Caco-2 (cell line): ENCODE data around the gene PPP1R8. TPM values are rescaled to one million over a fixed set of nuclear protein-coding genes. Genes with fewer than 3 reads are reported as not detected.

Experiments used
- BruUV-seq: library from RNA; stranded (reverse); fragments of 400-500 nt; replicated peaks from 2 replicates; lab custom pipeline; 2021; lab: Mats Ljungman, UMichigan
- CTCF ChIA-PET: fragments of 300-600 bp; sonication (Branson Sonifier 250); formaldehyde crosslinking; loops from one replicate; lab custom pipeline; 2022; ENCODE audit warnings: antibody characterized with exemption; lab: Charles Lee
- POLR2A ChIA-PET: fragments of 300-600 bp; sonication (Branson Sonifier 250); formaldehyde crosslinking; loops from one replicate; lab custom pipeline; 2022; ENCODE audit warnings: antibody characterized with exemption; lab: Charles Lee
- DNase-seq, 2 experiments: peaks; one replicate each; pipeline versions ENCODE4 v3.0.0 to v3.0.0-alpha.2; 2020 to 2022
- H3K27me3 ChIP-seq: replicated peaks from 2 replicates; pipeline ENCODE4 v1.6.0; 2011; ENCODE audit warnings: low read length; ENCODE audit not compliant: control insufficient read depth, insufficient read depth
- H3K36me3 ChIP-seq: 2 replicates; pipeline ENCODE4 v1.5.1; 2011; ENCODE audit warnings: low read length; ENCODE audit not compliant: control insufficient read depth, insufficient read depth
- H3K4me1 ChIP-seq: fragments of 250-450 bp; sonication (Bioruptor Pico); 2 replicates; pipeline ENCODE4 v1.5.1; 2020; ENCODE audit warnings: mild to moderate bottlenecking
- H3K4me3 ChIP-seq: 2 replicates; pipeline ENCODE4 v1.5.1; 2011; ENCODE audit warnings: low read depth, mild to moderate bottlenecking, control low read depth, low read length
- H3K9me3 ChIP-seq: fragments of 250-450 bp; sonication (Bioruptor Pico); 2 replicates; pipeline ENCODE4 v1.5.1; 2020; ENCODE audit warnings: mild to moderate bottlenecking, moderate library complexity
- H3K27ac Mint-ChIP-seq: one replicate; pipeline ENCODE4 v1.8.0; 2022; ENCODE audit warnings: mixed read lengths; ENCODE audit not compliant: unreplicated experiment
- H3K27me3 Mint-ChIP-seq: one replicate; pipeline ENCODE4 v1.8.0; 2022; ENCODE audit warnings: mixed read lengths; ENCODE audit not compliant: insufficient read depth, unreplicated experiment
- H3K36me3 Mint-ChIP-seq: one replicate; pipeline ENCODE4 v1.8.0; 2022; ENCODE audit warnings: mild to moderate bottlenecking, mixed read lengths; ENCODE audit not compliant: insufficient read depth, unreplicated experiment
- H3K4me1 Mint-ChIP-seq: one replicate; pipeline ENCODE4 v1.8.0; 2022; ENCODE audit warnings: low read depth, mixed read lengths; ENCODE audit not compliant: unreplicated experiment
- H3K4me3 Mint-ChIP-seq: one replicate; pipeline ENCODE4 v1.8.0; 2022; ENCODE audit warnings: mild to moderate bottlenecking, moderate library complexity, mixed read lengths; ENCODE audit not compliant: unreplicated experiment
- H3K9me3 Mint-ChIP-seq: one replicate; pipeline ENCODE4 v1.8.0; 2022; ENCODE audit warnings: mixed read lengths; ENCODE audit not compliant: unreplicated experiment
- intact Hi-C: fragments of 100-400 bp; cut with micrococcal nuclease; formaldehyde crosslinking; loops from one replicate; pipeline ENCODE4 v1.10.0; 2022; ENCODE audit not compliant: unreplicated experiment
- total RNA-seq: library from RNA; stranded (reverse); gene quantifications from 2 replicates; pipeline ENCODE4 v1.2.3, GENCODE V29; 2022
- TF ChIP-seq, protein P1 (sequence below), 2 experiments: fragments of 200-600 bp in 1 of 2; IDR thresholded peaks; 1 replicate in 1 of 2; 2 replicates in 1 of 2; pipeline versions ENCODE4 v1.5.1 to v1.8.0; 2011 to 2022; ENCODE audit warnings: antibody characterized with exemption in 1 of 2, control low read depth in 1 of 2, inconsistent platforms in 1 of 2, low read depth in 1 of 2, low read length in 1 of 2, mild to moderate bottlenecking in 1 of 2, moderate library complexity in 1 of 2; ENCODE audit not compliant: insufficient read depth in 1 of 2, severe bottlenecking in 1 of 2, unreplicated experiment in 1 of 2

Gene PPP1R8
- total RNA-seq, 1 experiment from 2014 or later = 37.2 TPM

DNA sequence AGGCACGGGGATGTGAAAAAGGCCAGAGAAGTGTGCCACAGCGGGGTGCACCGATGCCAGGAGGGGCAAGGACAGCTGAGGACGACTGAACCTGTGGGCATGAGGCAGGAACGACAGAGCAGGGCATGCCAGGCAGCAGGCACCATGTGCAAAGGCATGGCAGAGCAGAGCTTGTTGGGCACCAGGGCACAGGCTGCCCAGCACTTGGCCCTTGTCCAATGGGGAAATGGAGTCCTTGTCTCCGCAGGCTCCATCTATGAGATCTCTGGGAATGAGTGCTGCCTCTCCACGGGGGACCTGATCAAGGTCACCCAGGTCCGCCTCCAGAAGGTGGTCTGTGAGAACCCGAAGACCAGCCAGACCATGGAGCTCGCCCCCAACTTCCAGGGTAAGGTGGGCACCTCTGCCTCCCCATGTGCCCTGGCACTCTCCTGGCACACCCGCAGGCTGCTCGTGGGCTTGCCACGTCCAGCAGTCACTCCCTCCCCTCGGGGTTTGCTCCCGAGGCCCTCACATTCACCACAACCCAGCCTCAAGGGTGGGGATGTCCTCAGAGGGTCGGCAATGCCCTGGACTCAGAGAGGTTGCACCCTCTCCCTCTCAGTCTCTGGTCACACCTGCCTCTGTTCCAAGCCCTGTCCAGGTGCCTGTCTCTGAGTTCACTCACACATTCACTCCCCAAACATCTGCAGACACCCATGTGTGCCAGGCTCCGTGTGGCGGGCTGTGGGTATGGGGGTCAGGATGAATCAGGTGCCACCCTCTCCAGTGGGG is 45.9 kb downstream of the PPP1R8 start:
- no peaks in the 10 kb centered on the region for H3K27me3 ChIP-seq
- CTCF ChIA-PET = no interaction called here
- Mint-ChIP-seq H3K27me3 (no peaks in the 10 kb centered on the region), H3K9me3 (no peaks in the 10 kb centered on the region), H3K27ac (no peak overlapping the region), H3K4me3 (no peak overlapping the region), H3K36me3 (peaks cover 5% of the 10 kb centered on the region), H3K4me1 (peaks cover 6% of the 10 kb centered on the region)
- TF ChIP-seq, protein P1, sequence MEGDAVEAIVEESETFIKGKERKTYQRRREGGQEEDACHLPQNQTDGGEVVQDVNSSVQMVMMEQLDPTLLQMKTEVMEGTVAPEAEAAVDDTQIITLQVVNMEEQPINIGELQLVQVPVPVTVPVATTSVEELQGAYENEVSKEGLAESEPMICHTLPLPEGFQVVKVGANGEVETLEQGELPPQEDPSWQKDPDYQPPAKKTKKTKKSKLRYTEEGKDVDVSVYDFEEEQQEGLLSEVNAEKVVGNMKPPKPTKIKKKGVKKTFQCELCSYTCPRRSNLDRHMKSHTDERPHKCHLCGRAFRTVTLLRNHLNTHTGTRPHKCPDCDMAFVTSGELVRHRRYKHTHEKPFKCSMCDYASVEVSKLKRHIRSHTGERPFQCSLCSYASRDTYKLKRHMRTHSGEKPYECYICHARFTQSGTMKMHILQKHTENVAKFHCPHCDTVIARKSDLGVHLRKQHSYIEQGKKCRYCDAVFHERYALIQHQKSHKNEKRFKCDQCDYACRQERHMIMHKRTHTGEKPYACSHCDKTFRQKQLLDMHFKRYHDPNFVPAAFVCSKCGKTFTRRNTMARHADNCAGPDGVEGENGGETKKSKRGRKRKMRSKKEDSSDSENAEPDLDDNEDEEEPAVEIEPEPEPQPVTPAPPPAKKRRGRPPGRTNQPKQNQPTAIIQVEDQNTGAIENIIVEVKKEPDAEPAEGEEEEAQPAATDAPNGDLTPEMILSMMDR (IDR thresholded peaks at IDR 0.05; ENCODE audit: insufficient read depth in 1 of 2, low read depth in 1 of 2, low read length in 1 of 2, severe bottlenecking in 1 of 2, unreplicated experiment in 1 of 2) = no peak
- H3K4me1 ChIP-seq = no peaks in the 10 kb centered on the region
- POLR2A ChIA-PET = no interaction called here
- no peaks in the 10 kb centered on the region for H3K36me3 ChIP-seq
- BruUV-seq = no TSS peak
- H3K9me3 ChIP-seq = no peaks in the 10 kb centered on the region
- DNase-seq = no peak
- H3K4me3 ChIP-seq = no peak overlapping the region
- intact Hi-C loops = no loop called here

DNA sequence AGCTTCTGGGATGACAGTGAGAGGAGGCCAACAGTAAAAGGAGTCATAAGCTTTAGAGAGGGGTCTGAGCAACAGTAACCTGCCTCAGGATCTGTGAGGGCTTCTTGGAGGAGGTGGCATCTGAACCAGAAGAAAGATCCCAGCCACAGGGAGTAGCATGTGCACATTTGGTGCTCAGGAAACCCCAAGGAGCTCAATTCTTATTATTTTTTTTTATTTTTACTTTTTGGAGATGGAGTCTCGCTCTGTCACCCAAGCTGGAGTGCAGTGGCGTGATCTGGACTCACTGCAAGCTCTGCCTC is 46.5 kb downstream of the PPP1R8 start:
- H3K4me3 Mint-ChIP-seq = no peak overlapping the region
- no peaks in the 10 kb centered on the region for H3K27me3 Mint-ChIP-seq
- intact Hi-C loops = no loop called here
- no peaks in the 10 kb centered on the region for H3K9me3 ChIP-seq
- H3K9me3 Mint-ChIP-seq = no peaks in the 10 kb centered on the region
- CTCF ChIA-PET = no interaction called here
- POLR2A ChIA-PET = no interaction called here
- no peak for DNase-seq
- no peak overlapping the region for H3K4me3 ChIP-seq
- H3K4me1 ChIP-seq = no peaks in the 10 kb centered on the region
- H3K27me3 ChIP-seq = no peaks in the 10 kb centered on the region
- peaks cover 6% of the 10 kb centered on the region for H3K4me1 Mint-ChIP-seq
- no peaks in the 10 kb centered on the region for H3K36me3 ChIP-seq
- H3K27ac Mint-ChIP-seq = no peak overlapping the region
- no TSS peak for BruUV-seq
- TF ChIP-seq, protein P1 (IDR thresholded peaks at IDR 0.05; ENCODE audit: insufficient read depth in 1 of 2, low read depth in 1 of 2, low read length in 1 of 2, severe bottlenecking in 1 of 2, unreplicated experiment in 1 of 2) = no peak
- peaks cover 5% of the 10 kb centered on the region for H3K36me3 Mint-ChIP-seq

DNA sequence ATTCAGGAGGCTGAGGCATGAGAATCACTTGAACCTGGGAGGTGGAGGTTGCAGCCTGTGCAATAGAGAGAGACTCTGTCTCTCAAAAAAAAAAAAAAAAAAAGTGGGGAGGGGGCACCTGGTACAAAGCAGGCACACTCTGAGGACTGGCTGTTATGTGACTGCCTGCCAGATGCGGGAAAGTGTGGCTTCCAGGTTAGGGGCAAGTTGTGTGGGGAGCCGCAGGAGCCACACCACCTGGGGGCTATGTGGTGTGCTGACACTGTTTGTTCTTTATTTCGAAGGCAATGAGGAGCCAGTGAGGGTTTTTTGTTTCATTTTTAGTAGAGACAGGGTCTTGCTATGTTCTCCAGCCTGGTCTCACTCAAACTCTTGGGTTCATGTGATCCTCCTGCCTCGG is 47.5 kb downstream of the PPP1R8 start:
- POLR2A ChIA-PET = no interaction called here

More for the DNA sequence above, 47.5 kb downstream of the PPP1R8 start:
- H3K36me3 ChIP-seq = no peaks in the 10 kb centered on the region
- no peak for DNase-seq
- H3K4me3 ChIP-seq = no peak overlapping the region
- H3K9me3 Mint-ChIP-seq = no peaks in the 10 kb centered on the region
- H3K9me3 ChIP-seq = no peaks in the 10 kb centered on the region
- TF ChIP-seq, protein P1 (IDR thresholded peaks at IDR 0.05; ENCODE audit: insufficient read depth in 1 of 2, low read depth in 1 of 2, low read length in 1 of 2, severe bottlenecking in 1 of 2, unreplicated experiment in 1 of 2) = no peak
- H3K27ac Mint-ChIP-seq = no peak overlapping the region
- CTCF ChIA-PET = interaction anchor here (0.6 kb wide), 1 partner anchor 21 kb away, joined by 7 read pairs; no protein-coding TSS in a partner anchor
- intact Hi-C loops = no loop called here
- H3K4me1 Mint-ChIP-seq = peaks cover 3% of the 10 kb centered on the region
- no peaks in the 10 kb centered on the region for H3K4me1 ChIP-seq
- no TSS peak for BruUV-seq
- H3K27me3 ChIP-seq = no peaks in the 10 kb centered on the region
- no peak overlapping the region for H3K4me3 Mint-ChIP-seq
- no peaks in the 10 kb centered on the region for H3K27me3 Mint-ChIP-seq
- H3K36me3 Mint-ChIP-seq = peaks cover 5% of the 10 kb centered on the region
